Epithelial cell of esophagus (primary cell): Measurements from ENCODE around the gene ADAM10.

Experiments used
- DNase-seq: peaks from one replicate; pipeline ENCODE4 v3.0.0; 2010; ENCODE audit warnings: low read depth
- H3K4me3 ChIP-seq: 2 replicates; pipeline ENCODE4 v1.5.1; 2011; ENCODE audit warnings: mild to moderate bottlenecking, low read length, control low read depth
- CTCF ChIP-seq: IDR thresholded peaks from 2 replicates; pipeline ENCODE4 v1.5.1; 2011; ENCODE audit warnings: low read depth, mild to moderate bottlenecking, low read length, control low read depth, inconsistent platforms; ENCODE audit not compliant: insufficient read depth; ENCODE audit errors: missing control alignments

The ADAM10 gene

GRCh38 chr15:58590236-58590635 is 159.3 kb downstream of the ADAM10 start:
- no peak overlapping the region for H3K4me3 ChIP-seq

DNA sequence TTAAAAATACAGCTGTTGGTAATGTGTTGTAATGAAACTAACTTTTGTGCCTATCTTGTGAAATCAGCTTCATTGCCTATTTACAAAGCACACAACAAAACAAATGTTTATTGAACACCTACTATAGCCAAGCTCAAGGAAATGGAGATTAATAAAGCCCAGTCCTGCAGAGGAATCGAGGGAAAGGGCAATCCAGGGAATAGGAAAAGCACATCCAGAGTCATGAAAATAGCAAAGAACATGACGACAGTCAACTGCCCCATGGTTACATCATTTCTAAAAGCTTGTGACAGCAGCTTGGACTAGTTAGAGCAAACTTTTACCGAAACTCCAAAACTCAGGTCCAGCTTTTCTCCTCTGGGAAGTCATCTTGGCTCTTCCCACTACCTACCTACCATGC is 160.5 kb downstream of the ADAM10 start:
- no peak overlapping the region for H3K4me3 ChIP-seq
- DNase-seq, result no peak
- no peak for TF ChIP-seq CTCF

More at GRCh38 chr15:58590236-58590635, 159.3 kb downstream of the ADAM10 start:
- no peak for TF ChIP-seq CTCF
- DNase-seq, result no peak

- H3K4me3 ChIP-seq, result no peak overlapping the region
- DNase-seq, result no peak
- no peak for TF ChIP-seq CTCF
Observed at GRCh38 chr15:58588096-58588495, 161.4 kb downstream of the ADAM10 start.

DNA sequence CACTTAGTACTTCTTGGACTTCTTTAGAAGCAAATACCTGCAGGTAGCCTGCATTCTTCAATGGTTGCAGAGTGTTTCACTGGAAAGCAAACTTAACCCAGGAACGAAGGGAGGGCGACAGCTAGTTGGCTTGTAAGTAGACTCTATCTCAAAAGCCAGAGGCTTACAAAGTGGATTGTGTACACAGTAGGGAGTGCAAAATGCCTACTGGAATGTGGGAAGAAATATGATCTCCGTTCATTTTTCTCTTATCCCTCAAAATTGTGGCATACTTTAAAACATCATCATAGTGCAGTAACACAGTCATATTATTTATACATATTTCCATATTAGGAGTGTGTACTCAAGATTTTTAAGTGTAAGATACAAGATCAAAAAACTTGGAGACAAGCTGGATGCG is 162.0 kb downstream of the ADAM10 start:
- TF ChIP-seq CTCF, result no peak

DNA sequence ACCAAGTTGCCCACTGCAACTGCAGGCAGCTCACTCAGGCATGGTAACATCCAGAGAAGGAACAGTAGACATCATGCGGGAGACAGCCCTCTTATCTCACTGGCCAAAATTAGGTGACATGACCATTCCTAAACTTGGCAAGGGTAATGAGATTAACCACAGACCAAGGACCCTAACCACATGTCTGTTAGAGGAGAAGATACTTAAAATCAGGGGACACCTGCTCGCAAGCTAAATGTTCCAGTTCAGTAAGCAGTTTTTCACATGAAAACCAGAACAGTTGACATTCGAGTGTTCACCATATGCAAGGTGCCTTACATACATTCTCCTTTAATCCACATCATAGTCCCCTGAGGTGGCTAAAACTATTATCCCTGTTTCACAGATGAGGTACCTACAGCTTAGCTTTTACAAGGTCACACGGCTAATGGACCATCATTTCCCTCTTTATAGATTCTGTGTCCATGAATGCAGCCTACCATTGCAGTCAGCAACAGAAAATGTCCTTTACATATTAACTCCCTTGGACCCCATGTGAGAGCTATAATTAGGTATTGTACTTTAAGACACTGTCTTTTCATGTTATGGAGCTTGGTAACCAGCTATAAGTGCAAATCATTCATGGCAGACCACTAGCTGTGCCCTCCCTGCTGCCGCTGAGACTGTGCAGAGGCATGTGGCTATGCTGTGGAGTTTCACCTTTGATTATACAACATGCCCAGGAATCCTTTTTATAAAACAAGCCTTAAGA is 163.6 kb downstream of the ADAM10 start:
- no peak overlapping the region for H3K4me3 ChIP-seq
- TF ChIP-seq CTCF, result no peak
- no peak for DNase-seq

More for the DNA sequence above, 162.0 kb downstream of the ADAM10 start:
- DNase-seq, result no peak
- no peak overlapping the region for H3K4me3 ChIP-seq

DNA sequence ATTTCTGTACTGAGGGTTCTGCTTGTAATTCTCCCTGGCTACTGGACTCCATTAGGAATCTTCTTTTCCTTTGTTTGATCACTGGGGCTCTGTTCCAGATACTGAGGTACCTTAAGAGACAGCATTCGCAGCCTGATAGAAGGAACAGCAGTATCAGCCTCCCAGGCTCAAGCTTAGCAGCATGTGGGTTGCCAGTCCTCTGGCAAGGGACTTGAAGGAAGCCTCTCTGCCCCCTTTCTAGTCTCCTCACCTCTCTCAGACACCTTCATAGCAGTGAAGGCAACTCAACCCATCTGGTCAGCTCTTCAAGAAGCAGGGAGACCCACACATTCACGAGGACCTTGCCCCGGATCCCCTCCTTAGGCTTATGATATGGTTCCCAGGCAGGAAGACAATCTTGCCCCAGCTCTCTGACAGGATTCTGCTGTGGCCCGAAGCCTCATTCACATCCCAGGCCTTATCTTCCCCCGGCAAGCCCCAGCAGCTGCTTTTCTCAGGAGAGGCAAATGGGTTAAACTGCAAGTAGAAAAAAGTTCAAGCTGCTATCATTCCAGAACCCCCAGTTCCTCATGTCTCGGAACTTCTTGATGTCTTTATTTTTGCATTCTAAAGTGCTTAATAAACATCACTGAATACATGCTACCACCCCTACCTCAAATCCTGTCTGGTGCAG is 164.6 kb downstream of the ADAM10 start:
- H3K4me3 ChIP-seq, result no peak overlapping the region
- no peak for DNase-seq
- no peak for TF ChIP-seq CTCF
